ENCODE measurements around the gene USP54.

DNA sequence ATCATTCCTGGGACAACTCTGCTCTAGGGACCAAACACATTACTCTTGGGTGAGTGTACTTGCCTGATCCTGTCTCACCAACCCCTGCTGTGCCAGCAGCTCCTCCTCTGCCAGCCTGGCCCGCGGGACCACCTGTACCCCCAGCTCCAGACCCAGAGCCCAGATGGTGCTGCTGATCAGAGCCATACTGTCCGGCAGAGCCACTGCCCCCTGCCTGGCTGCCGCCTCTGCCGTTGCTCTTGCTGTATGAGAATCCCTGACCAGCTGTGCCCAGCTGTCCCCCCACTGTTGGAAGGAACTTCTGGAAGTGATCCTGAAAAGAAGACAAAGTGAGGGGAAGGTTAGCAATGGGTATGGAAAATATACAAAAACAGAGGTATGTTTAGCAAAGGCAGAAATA, 43.3 kb upstream of the USP54 start:
- TF ChIP-seq BHLHE40 (IDR thresholded peaks at IDR 0.05; ENCODE audit: borderline replicate concordance), result no peak
- TF ChIP-seq LEF1 (IDR thresholded peaks at IDR 0.05; ENCODE audit: borderline replicate concordance), result no peak
- TF ChIP-seq FOXM1 (IDR thresholded peaks at IDR 0.05; ENCODE audit: borderline replicate concordance), result no peak
- no peak for TF ChIP-seq ELF4 (IDR thresholded peaks at IDR 0.05)
- TF ChIP-seq SP1 (IDR thresholded peaks at IDR 0.05), result no peak
- TF ChIP-seq FOXK2 (IDR thresholded peaks at IDR 0.05), result no peak

All from HEK293T (cell line).